ENCODE data around the gene FBXO8. TPM values are rescaled to one million over a fixed set of nuclear protein-coding genes. Genes with fewer than 3 reads are reported as not detected.

Gene FBXO8
- total RNA-seq, 1 experiment from 2014 or later: 7.5 TPM

DNA sequence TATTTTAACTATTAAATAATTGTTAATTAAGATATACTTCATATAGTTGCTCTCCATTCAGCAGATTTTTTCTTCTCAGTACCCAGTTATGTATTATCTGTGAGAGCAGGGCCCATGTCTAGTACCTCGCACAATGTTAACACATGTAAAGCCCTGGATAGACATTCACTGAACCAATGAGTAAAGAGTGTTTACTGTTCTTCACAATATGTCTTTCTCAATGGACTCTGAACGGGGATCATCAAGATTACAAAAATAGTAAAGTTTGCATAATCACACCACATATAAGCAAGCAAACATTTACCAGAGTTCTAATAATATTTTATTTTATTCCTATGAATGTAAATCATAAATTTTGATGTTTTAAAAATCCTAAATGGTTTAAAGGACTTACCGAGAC lies 47.1 kb downstream of the FBXO8 start:
- Mint-ChIP-seq H3K4me3 (no peak overlapping the region), H3K27me3 (ENCODE audit: low read depth) (no peaks in the 10 kb centered on the region), H3K9me3 (no peaks in the 10 kb centered on the region), H3K27ac (no peak overlapping the region), H3K4me1 (no peaks in the 10 kb centered on the region), H3K36me3 (no peaks in the 10 kb centered on the region)
- POLR2A ChIA-PET: no interaction called here
- ATAC-seq: no peak
- no peak for DNase-seq (ENCODE audit: low spot score)
- CTCF ChIA-PET: no interaction called here
- TF ChIP-seq OVOL2 (CRISPR knock-in tag; IDR thresholded peaks at IDR 0.05; ENCODE audit: borderline replicate concordance) (no peak), IRF2 (CRISPR knock-in tag; IDR thresholded peaks at IDR 0.05; ENCODE audit: borderline replicate concordance, low read depth) (no peak), MYBL2 (CRISPR knock-in tag; IDR thresholded peaks at IDR 0.05) (no peak), CREB1 (CRISPR knock-in tag; IDR thresholded peaks at IDR 0.05) (no peak), ZNF317 (CRISPR knock-in tag; IDR thresholded peaks at IDR 0.05; ENCODE audit: borderline replicate concordance, low read depth) (no peak), ZNF512 (CRISPR knock-in tag; IDR thresholded peaks at IDR 0.05; ENCODE audit: borderline replicate concordance) (no peak), RELA (CRISPR knock-in tag; IDR thresholded peaks at IDR 0.05; ENCODE audit: borderline replicate concordance) (no peak), ESRRA (CRISPR knock-in tag; IDR thresholded peaks at IDR 0.05; ENCODE audit: borderline replicate concordance) (no peak), GRHL2 (CRISPR knock-in tag; IDR thresholded peaks at IDR 0.05; ENCODE audit: insufficient replicate concordance, severe bottlenecking) (no peak), ZNF416 (CRISPR knock-in tag; IDR thresholded peaks at IDR 0.05) (no peak)
- TF ChIP-seq, protein P1, sequence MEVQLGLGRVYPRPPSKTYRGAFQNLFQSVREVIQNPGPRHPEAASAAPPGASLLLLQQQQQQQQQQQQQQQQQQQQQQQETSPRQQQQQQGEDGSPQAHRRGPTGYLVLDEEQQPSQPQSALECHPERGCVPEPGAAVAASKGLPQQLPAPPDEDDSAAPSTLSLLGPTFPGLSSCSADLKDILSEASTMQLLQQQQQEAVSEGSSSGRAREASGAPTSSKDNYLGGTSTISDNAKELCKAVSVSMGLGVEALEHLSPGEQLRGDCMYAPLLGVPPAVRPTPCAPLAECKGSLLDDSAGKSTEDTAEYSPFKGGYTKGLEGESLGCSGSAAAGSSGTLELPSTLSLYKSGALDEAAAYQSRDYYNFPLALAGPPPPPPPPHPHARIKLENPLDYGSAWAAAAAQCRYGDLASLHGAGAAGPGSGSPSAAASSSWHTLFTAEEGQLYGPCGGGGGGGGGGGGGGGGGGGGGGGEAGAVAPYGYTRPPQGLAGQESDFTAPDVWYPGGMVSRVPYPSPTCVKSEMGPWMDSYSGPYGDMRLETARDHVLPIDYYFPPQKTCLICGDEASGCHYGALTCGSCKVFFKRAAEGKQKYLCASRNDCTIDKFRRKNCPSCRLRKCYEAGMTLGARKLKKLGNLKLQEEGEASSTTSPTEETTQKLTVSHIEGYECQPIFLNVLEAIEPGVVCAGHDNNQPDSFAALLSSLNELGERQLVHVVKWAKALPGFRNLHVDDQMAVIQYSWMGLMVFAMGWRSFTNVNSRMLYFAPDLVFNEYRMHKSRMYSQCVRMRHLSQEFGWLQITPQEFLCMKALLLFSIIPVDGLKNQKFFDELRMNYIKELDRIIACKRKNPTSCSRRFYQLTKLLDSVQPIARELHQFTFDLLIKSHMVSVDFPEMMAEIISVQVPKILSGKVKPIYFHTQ (CRISPR knock-in tag; IDR thresholded peaks at IDR 0.05): no peak
- TF ChIP-seq, protein P2, sequence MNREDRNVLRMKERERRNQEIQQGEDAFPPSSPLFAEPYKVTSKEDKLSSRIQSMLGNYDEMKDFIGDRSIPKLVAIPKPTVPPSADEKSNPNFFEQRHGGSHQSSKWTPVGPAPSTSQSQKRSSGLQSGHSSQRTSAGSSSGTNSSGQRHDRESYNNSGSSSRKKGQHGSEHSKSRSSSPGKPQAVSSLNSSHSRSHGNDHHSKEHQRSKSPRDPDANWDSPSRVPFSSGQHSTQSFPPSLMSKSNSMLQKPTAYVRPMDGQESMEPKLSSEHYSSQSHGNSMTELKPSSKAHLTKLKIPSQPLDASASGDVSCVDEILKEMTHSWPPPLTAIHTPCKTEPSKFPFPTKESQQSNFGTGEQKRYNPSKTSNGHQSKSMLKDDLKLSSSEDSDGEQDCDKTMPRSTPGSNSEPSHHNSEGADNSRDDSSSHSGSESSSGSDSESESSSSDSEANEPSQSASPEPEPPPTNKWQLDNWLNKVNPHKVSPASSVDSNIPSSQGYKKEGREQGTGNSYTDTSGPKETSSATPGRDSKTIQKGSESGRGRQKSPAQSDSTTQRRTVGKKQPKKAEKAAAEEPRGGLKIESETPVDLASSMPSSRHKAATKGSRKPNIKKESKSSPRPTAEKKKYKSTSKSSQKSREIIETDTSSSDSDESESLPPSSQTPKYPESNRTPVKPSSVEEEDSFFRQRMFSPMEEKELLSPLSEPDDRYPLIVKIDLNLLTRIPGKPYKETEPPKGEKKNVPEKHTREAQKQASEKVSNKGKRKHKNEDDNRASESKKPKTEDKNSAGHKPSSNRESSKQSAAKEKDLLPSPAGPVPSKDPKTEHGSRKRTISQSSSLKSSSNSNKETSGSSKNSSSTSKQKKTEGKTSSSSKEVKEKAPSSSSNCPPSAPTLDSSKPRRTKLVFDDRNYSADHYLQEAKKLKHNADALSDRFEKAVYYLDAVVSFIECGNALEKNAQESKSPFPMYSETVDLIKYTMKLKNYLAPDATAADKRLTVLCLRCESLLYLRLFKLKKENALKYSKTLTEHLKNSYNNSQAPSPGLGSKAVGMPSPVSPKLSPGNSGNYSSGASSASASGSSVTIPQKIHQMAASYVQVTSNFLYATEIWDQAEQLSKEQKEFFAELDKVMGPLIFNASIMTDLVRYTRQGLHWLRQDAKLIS (CRISPR knock-in tag; IDR thresholded peaks at IDR 0.05; ENCODE audit: borderline replicate concordance): no peak

DNA sequence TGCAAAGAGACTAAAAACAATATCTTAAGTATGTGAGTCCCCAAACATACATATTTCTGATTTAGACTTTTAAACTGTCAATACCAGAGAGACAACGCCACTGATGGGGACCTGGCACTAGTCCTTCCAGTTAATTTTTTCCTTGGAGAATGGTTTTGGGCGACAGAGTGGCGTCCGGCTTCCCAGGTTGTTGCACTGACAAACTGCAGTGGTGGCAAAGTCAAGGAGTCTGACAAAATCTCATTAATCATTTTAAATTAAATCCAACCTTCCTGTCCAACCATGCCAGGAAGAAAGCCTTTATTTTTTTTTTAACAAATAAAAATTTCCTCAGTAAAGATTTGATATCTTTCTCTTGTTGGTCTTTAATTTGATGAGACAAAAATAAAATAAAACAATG lies 52.8 kb downstream of the FBXO8 start:
- ATAC-seq (no peak), DNase-seq (ENCODE audit: low spot score) (no peak)
- H3K27me3 Mint-ChIP-seq (ENCODE audit: low read depth): peaks cover 11% of the 10 kb centered on the region
- ChIA-PET CTCF (no interaction called here), POLR2A (no interaction called here)
- H3K9me3 Mint-ChIP-seq: no peaks in the 10 kb centered on the region
- no peaks in the 10 kb centered on the region for H3K36me3 Mint-ChIP-seq
- no peak overlapping the region for H3K27ac Mint-ChIP-seq
- no peak overlapping the region for H3K4me3 Mint-ChIP-seq
- H3K4me1 Mint-ChIP-seq: no peaks in the 10 kb centered on the region
- TF ChIP-seq E2F4 (CRISPR knock-in tag; IDR thresholded peaks at IDR 0.05; ENCODE audit: borderline replicate concordance, low read depth) (no peak), ZNF121 (CRISPR knock-in tag; IDR thresholded peaks at IDR 0.05) (no peak), ZMAT4 (CRISPR knock-in tag; IDR thresholded peaks at IDR 0.05) (no peak), E2F1 (CRISPR knock-in tag; IDR thresholded peaks at IDR 0.05) (no peak), NR2C2 (CRISPR knock-in tag; IDR thresholded peaks at IDR 0.05) (no peak)
- TF ChIP-seq, protein P3, sequence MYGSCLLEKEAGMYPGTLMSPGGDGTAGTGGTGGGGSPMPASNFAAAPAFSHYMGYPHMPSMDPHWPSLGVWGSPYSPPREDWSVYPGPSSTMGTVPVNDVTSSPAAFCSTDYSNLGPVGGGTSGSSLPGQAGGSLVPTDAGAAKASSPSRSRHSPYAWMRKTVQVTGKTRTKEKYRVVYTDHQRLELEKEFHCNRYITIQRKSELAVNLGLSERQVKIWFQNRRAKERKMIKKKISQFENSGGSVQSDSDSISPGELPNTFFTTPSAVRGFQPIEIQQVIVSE (CRISPR knock-in tag; IDR thresholded peaks at IDR 0.05; ENCODE audit: borderline replicate concordance): no peak
- TF ChIP-seq, protein P4, sequence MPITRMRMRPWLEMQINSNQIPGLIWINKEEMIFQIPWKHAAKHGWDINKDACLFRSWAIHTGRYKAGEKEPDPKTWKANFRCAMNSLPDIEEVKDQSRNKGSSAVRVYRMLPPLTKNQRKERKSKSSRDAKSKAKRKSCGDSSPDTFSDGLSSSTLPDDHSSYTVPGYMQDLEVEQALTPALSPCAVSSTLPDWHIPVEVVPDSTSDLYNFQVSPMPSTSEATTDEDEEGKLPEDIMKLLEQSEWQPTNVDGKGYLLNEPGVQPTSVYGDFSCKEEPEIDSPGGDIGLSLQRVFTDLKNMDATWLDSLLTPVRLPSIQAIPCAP (CRISPR knock-in tag; IDR thresholded peaks at IDR 0.05): no peak
- TF ChIP-seq, protein P5, sequence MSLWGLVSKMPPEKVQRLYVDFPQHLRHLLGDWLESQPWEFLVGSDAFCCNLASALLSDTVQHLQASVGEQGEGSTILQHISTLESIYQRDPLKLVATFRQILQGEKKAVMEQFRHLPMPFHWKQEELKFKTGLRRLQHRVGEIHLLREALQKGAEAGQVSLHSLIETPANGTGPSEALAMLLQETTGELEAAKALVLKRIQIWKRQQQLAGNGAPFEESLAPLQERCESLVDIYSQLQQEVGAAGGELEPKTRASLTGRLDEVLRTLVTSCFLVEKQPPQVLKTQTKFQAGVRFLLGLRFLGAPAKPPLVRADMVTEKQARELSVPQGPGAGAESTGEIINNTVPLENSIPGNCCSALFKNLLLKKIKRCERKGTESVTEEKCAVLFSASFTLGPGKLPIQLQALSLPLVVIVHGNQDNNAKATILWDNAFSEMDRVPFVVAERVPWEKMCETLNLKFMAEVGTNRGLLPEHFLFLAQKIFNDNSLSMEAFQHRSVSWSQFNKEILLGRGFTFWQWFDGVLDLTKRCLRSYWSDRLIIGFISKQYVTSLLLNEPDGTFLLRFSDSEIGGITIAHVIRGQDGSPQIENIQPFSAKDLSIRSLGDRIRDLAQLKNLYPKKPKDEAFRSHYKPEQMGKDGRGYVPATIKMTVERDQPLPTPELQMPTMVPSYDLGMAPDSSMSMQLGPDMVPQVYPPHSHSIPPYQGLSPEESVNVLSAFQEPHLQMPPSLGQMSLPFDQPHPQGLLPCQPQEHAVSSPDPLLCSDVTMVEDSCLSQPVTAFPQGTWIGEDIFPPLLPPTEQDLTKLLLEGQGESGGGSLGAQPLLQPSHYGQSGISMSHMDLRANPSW (CRISPR knock-in tag; conservative IDR thresholded peaks at IDR 0.05; ENCODE audit: low read depth): no peak

Data from WTC11 (cell line).